HepG2 (cell line): ENCODE measurements around the gene MLN. TPM values are rescaled to one million over a fixed set of nuclear protein-coding genes. Genes with fewer than 3 reads are reported as not detected.
A peak's percentile ranks its signal among the peaks of the same experiment; 100 is the strongest.

Source experiments
- HMGXB3 ChIP-seq: sonication (generic); formaldehyde crosslinking; IDR thresholded peaks from 2 replicates; pipeline ENCODE4 v1.4.0; 2020; ENCODE audit warnings: missing genetic modification reagents, borderline replicate concordance
- MAX ChIP-seq: IDR thresholded peaks from 2 replicates; pipeline ENCODE4 v1.6.1; 2012; ENCODE audit warnings: inconsistent platforms
- NKX3-1 ChIP-seq: sonication (generic); formaldehyde crosslinking; IDR thresholded peaks from 2 replicates; pipeline ENCODE4 v1.5.0; 2020; ENCODE audit warnings: missing genetic modification reagents
- SAP130 ChIP-seq: IDR thresholded peaks from 2 replicates; pipeline ENCODE4 v1.6.1; 2016; ENCODE audit warnings: low read depth
- SP2 ChIP-seq: sonication (generic); formaldehyde crosslinking; IDR thresholded peaks from 2 replicates; pipeline ENCODE4 v1.5.1; 2020; ENCODE audit warnings: mild to moderate bottlenecking, missing genetic modification reagents
- TCF7L2 ChIP-seq: IDR thresholded peaks from 2 replicates; pipeline ENCODE4 v1.6.1; 2011; ENCODE audit warnings: mild to moderate bottlenecking, low read depth, low read length, moderate library complexity
- ZBTB40 ChIP-seq, 2 experiments: fragments of 450-650 bp in 1 of 2; sonication (generic) in 1 of 2; formaldehyde crosslinking in 1 of 2; IDR thresholded peaks; 2 replicates each; pipeline versions ENCODE4 v1.6.1 to v1.8.0; 2016 to 2022; ENCODE audit warnings: antibody characterized with exemption in 1 of 2, mild to moderate bottlenecking in 1 of 2, missing genetic modification reagents in 1 of 2
- ZEB1 ChIP-seq: IDR thresholded peaks from 2 replicates; pipeline ENCODE4 v1.6.1; 2012; ENCODE audit warnings: mild to moderate bottlenecking, low read depth, inconsistent platforms; ENCODE audit not compliant: insufficient replicate concordance
- ZFP37 ChIP-seq: sonication (generic); formaldehyde crosslinking; IDR thresholded peaks from 2 replicates; pipeline ENCODE4 v1.4.0; 2020; ENCODE audit warnings: missing genetic modification reagents, borderline replicate concordance
- ZNF329 ChIP-seq: sonication (generic); formaldehyde crosslinking; IDR thresholded peaks from 2 replicates; pipeline ENCODE4 v1.9.0; 2021; ENCODE audit warnings: low read depth, mild to moderate bottlenecking, missing genetic modification reagents
- polyA plus RNA-seq, 8 experiments: library from polyadenylated mRNA; depleted of rRNA in 3 of 8; stranded (reverse) in 7 of 8; unstranded in 1 of 8; fragments of >200 nt; fragmentation: Illumina TruSeq in 4 of 8; extraction: Trizol in 4 of 8; gene quantifications; 2 replicates each; pipeline versions ENCODE4 v1.2.1 to v1.2.3, GENCODE V29; 2011 to 2016; ENCODE audit warnings: low read depth in 4 of 8, missing spikeins in 1 of 8, mixed read lengths in 1 of 8; ENCODE audit not compliant: insufficient read depth in 1 of 8
- total RNA-seq, 5 experiments: library from RNA; depleted of rRNA; stranded (reverse); fragments of >200 nt; fragmentation: Illumina TruSeq; extraction: Trizol; gene quantifications; 2 replicates each; pipeline ENCODE4 v1.2.3, GENCODE V29; 2016; ENCODE audit warnings: low read depth in 1 of 5
- TF ChIP-seq, protein P1 (sequence below): sonication (generic); formaldehyde crosslinking; IDR thresholded peaks from 2 replicates; pipeline ENCODE4 v1.4.0; 2020; ENCODE audit warnings: missing genetic modification reagents, borderline replicate concordance

MLN gene
- total and polyA plus RNA-seq, 2 of the 13 experiments (the other 11 are each of a cell fraction or from before 2014, with no cell fraction given) = not detected

DNA sequence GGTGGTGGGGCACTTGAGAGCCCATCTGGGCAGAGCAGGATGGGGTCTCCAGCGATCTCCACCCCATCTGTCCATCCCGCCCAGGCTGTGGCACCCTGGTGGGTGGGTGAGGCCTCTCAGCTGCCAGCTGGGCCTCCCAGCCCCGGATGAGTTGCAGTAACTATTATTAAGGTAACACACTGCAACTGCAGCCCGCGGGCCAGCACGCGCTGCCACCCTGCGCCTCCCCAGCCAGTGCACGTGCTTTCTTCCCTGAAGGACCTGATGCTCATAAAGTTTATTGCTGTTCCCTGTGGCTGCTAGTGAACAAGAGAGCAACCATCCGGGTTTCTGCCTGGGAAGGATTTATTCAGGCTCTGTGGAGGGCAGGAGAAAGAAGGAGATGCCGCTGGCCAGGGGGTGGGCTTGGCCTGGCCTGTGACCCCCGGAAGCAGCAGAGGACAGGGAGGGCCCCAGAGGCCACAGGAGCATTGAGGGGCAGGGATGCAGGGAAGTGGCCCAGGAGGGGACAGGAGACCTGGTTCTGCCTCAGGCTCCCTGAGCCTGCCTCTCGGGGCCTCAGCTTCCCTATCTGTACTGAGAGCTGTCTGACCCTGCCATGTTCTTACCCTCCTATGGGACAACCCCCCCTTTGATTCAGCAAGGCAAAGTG, 58.8 kb downstream of the MLN start (continued):
- TF ChIP-seq HMGXB3 (no peak), MAX (peak; percentile 32; the same call in 1 of the 2 replicates), ZNF329 (CRISPR knock-in tag) (no peak), NKX3-1 (no peak), ZEB1 (no peak), ZBTB40 (IDR thresholded peaks at IDR 0.05) (no peak), ZBTB40 (CRISPR knock-in tag; IDR thresholded peaks at IDR 0.05) (0 out of 2 replicates have a peak, but pooled peaks have one; percentile 19), TCF7L2 (no peak), SP2 (CRISPR knock-in tag) (peak; percentile 8; the same call in 1 of the 2 replicates), SAP130 (CRISPR knock-in tag) (no peak), ZFP37 (no peak)
- TF ChIP-seq, protein P1, sequence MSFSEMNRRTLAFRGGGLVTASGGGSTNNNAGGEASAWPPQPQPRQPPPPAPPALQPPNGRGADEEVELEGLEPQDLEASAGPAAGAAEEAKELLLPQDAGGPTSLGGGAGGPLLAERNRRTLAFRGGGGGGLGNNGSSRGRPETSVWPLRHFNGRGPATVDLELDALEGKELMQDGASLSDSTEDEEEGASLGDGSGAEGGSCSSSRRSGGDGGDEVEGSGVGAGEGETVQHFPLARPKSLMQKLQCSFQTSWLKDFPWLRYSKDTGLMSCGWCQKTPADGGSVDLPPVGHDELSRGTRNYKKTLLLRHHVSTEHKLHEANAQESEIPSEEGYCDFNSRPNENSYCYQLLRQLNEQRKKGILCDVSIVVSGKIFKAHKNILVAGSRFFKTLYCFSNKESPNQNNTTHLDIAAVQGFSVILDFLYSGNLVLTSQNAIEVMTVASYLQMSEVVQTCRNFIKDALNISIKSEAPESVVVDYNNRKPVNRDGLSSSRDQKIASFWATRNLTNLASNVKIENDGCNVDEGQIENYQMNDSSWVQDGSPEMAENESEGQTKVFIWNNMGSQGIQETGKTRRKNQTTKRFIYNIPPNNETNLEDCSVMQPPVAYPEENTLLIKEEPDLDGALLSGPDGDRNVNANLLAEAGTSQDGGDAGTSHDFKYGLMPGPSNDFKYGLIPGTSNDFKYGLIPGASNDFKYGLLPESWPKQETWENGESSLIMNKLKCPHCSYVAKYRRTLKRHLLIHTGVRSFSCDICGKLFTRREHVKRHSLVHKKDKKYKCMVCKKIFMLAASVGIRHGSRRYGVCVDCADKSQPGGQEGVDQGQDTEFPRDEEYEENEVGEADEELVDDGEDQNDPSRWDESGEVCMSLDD (CRISPR knock-in tag) = no peak
